Measurements from ENCODE around the gene RANBP3L. TPM values are rescaled to one million over a fixed set of nuclear protein-coding genes. Genes with fewer than 3 reads are reported as not detected.
"Not testable (repeated sequence)": the region's sequence is repeated elsewhere in the genome, so short reads cannot be mapped to it uniquely, and the experiment has no call there.

The RANBP3L gene, protein sequence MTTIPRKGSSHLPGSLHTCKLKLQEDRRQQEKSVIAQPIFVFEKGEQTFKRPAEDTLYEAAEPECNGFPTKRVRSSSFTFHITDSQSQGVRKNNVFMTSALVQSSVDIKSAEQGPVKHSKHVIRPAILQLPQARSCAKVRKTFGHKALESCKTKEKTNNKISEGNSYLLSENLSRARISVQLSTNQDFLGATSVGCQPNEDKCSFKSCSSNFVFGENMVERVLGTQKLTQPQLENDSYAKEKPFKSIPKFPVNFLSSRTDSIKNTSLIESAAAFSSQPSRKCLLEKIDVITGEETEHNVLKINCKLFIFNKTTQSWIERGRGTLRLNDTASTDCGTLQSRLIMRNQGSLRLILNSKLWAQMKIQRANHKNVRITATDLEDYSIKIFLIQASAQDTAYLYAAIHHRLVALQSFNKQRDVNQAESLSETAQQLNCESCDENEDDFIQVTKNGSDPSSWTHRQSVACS
- under 1 TPM in 1 of 3 donors, not detected in 2; 0.11 TPM for total RNA-seq

DNA sequence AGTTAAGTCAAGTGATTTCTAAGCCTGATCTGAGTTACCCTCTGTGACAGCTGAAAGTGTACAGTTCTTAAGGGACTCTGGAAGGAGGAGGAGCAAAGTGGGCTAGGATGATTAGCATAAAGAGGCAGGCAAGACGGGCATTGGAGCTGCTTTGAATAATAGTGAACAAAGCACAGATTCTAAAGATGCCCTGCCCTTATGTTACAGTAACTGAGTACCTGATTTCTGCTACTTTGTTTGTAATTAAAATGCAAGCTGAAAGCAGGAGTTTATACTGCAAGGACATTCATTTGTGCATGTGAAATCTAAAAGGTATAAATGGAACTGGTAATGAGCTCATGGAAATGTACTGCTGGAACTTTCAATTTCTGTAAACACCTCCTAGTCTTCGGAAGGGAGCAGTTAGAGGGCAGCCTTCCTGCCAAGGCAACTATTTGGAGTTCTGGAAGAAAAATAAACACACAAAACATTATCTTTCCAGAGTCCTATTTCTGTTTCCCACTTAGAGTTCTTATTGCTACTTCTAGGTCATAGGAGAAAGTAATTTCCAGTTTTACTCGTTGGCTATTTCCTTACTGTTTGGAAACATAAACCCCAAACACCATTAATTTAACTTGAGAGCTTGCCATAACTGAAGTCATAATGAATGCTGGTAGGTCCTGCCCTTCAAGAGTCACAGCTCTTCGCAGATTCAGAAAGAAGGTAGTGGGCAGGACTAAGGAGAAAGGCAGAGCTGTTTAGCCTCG, at the start of gene RANBP3L:
Gene RANBP3L, minus strand, starts transcription at position 45 of the 746 bp plus-strand sequence. CDS start 486 bp downstream, outside the sequence.
- peak; percentile 32 to 53 for ATAC-seq
- Mint-ChIP-seq H3K36me3 (ENCODE audit: insufficient read depth) (no peaks in the 10 kb centered on the region), H3K4me1 (ENCODE audit: low read depth) (peaks cover 5% of the 10 kb centered on the region), H3K4me3 (no peak within 1 kb of the TSS), H3K9me3 (no peaks in the 10 kb centered on the region), H3K27me3 (ENCODE audit: low read depth) (peaks cover 14% of the 10 kb centered on the region)
- no peak for DNase-seq

DNA sequence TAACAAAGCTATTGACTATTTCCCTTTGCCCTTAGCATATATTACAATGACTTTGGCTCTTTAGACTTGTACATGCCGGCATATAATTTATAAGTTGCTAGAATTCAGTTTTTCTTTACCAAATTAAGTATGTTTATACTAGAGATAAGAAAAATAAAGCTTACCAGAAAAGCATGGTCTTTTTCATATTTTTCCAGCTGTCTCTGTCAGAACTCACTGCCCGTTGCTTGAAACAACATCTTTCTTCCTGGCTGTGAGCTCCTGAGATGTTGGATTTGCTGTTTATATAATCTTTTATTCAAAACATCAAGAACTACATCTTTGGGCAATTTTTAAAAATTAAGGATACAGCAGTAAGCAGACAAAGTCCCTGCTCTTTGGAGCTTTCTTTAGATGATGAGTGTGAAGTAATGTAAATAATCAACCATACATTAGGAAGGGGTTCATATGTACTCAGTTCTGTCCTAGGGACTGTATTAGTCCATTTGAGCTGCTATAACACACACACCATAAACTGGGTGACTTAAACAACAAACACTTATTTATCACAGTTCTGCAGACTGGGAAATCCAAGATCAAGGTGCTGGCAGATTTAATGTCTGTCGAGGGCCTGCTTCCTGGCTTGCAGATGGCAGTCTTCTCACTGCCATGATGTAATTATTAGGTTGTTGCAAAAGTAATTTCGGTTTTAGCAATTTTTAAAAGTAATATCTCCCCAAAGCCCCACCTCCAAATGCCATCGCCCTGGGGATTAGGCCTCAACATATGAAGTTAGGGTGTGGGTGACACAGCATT, 45.4 kb upstream of the RANBP3L start:
- Mint-ChIP-seq H3K4me1 (ENCODE audit: low read depth) (no peaks in the 10 kb centered on the region), H3K4me3 (no peak overlapping the region), H3K27me3 (ENCODE audit: low read depth) (peaks cover 11% of the 10 kb centered on the region), H3K9me3 (no peaks in the 10 kb centered on the region), H3K36me3 (ENCODE audit: insufficient read depth) (no peaks in the 10 kb centered on the region)
- ATAC-seq = no peak
- no peak for DNase-seq

DNA sequence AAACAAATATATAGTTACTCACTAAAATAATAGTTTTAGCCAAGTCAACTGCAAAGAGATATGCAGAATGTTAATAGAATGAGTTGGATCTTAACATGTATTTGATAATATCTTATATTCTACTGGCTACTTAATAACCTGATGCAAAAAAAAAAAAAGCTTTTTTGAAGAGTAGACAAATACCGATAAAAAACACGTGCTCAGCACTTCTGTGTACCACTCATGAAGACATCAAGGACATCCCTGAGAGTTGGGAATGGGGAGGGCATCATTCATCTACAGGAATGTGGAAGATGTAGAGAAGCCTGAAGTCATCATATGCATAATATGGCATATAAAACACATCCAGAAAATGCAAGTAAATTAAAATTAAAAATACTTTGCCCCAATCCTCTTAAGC, 43.2 kb upstream of the RANBP3L start:
- DNase-seq (no peak), ATAC-seq (no peak)
- H3K36me3 Mint-ChIP-seq (ENCODE audit: insufficient read depth) = no peaks in the 10 kb centered on the region
- H3K27me3 Mint-ChIP-seq (ENCODE audit: low read depth) = peaks cover 6% of the 10 kb centered on the region
- no peaks in the 10 kb centered on the region for H3K9me3 Mint-ChIP-seq
- H3K4me1 Mint-ChIP-seq (ENCODE audit: low read depth) = no peaks in the 10 kb centered on the region
- no peak overlapping the region for H3K4me3 Mint-ChIP-seq

DNA sequence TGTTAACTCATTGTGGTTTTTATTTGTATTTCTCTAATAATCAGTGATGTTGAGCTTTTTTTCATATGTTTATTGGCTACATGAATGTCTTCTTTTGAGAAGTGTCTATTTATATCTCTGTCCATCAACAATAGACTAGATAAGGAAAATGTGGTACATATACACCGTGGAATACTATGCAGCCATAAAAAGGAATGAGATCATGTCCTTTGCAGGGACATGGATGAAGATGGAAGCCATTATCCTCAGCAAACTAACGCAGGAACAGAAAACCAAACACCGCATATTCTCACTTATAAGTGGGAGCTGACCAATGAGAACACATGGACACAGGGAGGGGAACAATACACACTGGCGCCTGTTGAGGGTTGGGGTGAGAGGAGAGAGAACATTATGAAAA, 40.0 kb upstream of the RANBP3L start:
- not testable (repeated sequence) for H3K4me3 Mint-ChIP-seq; H3K27me3 Mint-ChIP-seq (ENCODE audit: low read depth); H3K9me3 Mint-ChIP-seq; H3K36me3 Mint-ChIP-seq (ENCODE audit: insufficient read depth); H3K4me1 Mint-ChIP-seq (ENCODE audit: low read depth); DNase-seq; ATAC-seq

DNA sequence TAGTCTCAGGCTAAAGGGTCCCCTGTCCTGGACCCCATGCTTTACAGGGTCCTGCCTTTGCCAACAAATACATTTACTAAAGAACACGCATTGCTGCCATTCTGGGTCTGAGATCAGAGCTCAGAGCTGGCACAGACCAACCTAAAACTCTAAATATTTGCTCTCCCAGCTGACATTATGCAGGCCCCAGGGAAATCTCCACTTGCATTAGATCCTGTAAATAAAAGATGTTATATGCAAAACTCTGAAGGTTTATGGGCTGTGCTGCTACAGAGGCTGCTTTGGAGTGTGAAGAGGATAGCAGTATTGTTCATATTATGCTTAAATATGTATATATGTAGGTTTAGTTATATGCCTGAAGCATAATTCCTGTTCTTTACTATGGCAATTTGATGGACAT, 35.9 kb upstream of the RANBP3L start:
- Mint-ChIP-seq H3K9me3 (no peaks in the 10 kb centered on the region), H3K4me3 (no peak overlapping the region), H3K36me3 (ENCODE audit: insufficient read depth) (no peaks in the 10 kb centered on the region), H3K27me3 (ENCODE audit: low read depth) (peaks cover 8% of the 10 kb centered on the region), H3K4me1 (ENCODE audit: low read depth) (no peaks in the 10 kb centered on the region)
- no peak for ATAC-seq
- no peak for DNase-seq

DNA sequence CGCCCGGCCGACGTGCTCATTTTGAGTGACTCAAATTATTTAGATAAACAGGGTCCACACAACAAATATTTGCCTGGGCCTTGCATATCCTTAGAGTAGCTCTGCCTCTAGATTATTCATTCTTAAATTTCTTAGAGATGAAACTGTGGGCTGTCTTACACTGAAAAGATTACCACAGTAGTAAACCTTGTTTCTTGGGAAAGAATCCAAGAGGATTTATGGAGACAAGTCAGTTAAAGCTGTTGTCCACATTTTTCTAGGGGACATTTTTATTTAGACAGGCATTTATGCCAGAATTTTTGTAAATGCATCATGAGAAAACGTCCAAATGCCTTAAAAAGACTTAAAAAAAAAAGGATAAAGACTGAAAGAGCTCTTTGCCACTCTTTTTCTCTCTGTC, 32.6 kb upstream of the RANBP3L start:
- no peak overlapping the region for H3K4me3 Mint-ChIP-seq
- H3K36me3 Mint-ChIP-seq (ENCODE audit: insufficient read depth) = no peaks in the 10 kb centered on the region
- ATAC-seq (no peak), DNase-seq (no peak)
- peaks cover 2% of the 10 kb centered on the region for H3K27me3 Mint-ChIP-seq (ENCODE audit: low read depth)
- no peaks in the 10 kb centered on the region for H3K4me1 Mint-ChIP-seq (ENCODE audit: low read depth)
- no peaks in the 10 kb centered on the region for H3K9me3 Mint-ChIP-seq

DNA sequence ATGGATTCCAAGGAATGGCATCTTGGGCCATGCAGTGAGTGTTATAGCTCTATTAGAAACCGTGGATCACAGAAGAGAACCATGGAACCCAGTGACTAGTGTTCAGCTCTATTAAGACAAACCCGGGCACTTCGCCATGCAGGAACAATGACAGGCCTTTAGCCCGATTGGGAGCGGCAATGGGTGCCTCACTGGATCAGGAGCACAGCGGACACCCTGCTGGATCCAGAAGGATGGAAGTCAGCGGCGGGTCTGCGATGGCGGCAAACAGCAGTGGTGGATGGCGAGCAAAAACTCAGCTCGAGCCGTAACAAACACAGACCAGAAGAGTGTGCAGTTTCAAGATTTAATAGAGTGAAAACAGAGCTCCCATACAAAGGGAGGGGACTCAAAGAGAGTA, 31.0 kb upstream of the RANBP3L start:
- ATAC-seq; H3K4me3 Mint-ChIP-seq; H3K9me3 Mint-ChIP-seq; H3K36me3 Mint-ChIP-seq (ENCODE audit: insufficient read depth); H3K27me3 Mint-ChIP-seq (ENCODE audit: low read depth); H3K4me1 Mint-ChIP-seq (ENCODE audit: low read depth); DNase-seq: not testable (repeated sequence)

DNA sequence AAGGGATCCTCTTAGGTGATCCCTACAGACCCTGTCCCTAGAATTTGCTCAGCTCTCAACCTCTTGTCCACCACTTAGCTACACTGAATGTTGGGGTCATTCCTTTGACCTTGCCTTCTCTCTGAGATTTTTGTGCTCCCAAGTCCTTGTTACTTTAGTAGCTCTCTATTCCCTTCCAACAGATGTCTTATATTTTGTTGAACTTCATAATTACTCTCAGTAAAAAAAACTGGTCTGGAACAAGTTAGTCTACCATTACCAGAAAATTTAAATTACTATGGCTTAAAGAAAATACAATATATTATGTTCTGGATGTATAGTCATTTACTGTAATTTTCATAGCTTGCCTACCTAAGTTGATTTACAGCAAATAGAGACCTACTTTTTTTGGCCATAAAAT, 23.5 kb upstream of the RANBP3L start:
- Mint-ChIP-seq H3K4me3 (no peak overlapping the region), H3K4me1 (ENCODE audit: low read depth) (no peaks in the 10 kb centered on the region), H3K27me3 (ENCODE audit: low read depth) (peaks cover 8% of the 10 kb centered on the region), H3K36me3 (ENCODE audit: insufficient read depth) (no peaks in the 10 kb centered on the region), H3K9me3 (no peaks in the 10 kb centered on the region)
- DNase-seq (no peak), ATAC-seq (no peak)

DNA sequence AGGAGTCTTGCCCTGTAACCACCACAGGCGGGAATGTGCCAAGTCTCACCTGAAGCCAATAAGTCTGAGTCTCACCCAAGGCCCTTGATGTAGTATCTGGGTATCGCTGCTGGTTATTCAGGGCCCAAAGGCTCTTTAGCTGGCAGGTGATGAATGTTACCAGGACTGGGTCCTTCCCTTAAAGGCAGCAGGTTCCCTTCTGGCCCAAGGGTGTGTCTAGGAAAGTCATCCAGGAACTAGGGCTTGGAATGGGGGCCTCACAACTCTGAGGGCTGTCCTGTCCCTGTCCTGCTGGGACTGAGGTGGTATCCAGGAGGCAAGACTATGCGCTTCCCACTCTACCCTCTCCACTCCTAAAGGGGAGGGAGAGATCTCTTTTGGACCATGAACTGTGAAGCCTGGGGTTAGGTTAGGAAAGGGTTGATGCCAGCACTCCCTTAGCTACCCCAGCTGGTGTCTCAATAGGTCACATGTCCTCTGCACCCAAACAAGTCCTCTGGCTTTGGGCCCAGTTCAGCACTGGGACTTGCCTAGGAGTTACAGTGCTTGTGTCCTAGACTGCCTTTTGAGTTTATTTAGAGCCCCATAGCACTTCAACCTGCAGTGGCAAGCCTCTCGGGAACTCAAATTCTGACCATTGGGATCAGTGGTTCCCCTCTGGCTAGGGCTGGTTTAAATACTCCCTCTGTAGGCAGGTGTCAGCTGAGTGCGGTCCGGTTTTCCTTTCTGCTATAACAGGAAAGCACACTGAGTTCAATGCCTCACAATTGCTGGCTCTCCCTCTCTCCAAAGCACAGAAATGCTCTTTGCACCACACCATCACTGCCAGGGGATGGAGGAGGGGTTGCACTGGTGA, 22.5 kb upstream of the RANBP3L start:
- DNase-seq = no peak
- Mint-ChIP-seq H3K27me3 (ENCODE audit: low read depth) (peaks cover 13% of the 10 kb centered on the region), H3K4me1 (ENCODE audit: low read depth) (no peaks in the 10 kb centered on the region), H3K36me3 (ENCODE audit: insufficient read depth) (no peaks in the 10 kb centered on the region), H3K4me3 (no peak overlapping the region), H3K9me3 (no peaks in the 10 kb centered on the region)
- ATAC-seq = no peak

DNA sequence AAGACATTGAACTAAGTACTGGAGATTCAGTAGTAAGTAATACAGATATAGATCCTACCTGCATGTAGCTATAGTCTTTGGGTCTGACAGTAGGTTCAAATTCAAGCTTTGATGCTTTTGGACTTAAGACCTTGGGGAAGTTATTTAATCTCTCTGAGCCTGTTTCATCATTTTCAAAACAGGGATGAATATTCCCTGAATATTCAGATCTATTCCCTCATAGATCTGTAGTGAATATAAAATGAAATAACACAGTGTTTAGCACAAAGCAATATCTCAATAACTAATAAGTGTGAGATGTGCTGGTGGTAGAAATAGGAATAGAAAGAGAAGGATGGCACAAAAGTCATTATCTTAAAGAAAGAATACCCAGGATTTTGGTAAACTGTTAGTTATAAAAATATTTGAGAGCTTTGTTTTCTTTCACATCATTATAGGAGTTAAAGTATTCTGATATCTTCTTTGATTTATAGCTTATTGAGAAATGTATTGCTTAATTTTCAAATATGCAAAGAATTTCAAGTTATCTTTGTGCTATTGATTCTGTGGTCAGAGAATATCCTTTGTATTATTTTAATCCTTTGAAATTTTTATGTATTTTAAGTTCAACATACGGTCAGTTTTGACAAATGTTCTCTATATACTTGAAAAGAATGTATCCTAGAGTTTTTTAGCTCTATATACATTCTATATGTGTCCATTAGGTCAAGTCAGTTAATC, 11.4 kb upstream of the RANBP3L start:
- Mint-ChIP-seq H3K9me3 (no peaks in the 10 kb centered on the region), H3K36me3 (ENCODE audit: insufficient read depth) (no peaks in the 10 kb centered on the region), H3K4me3 (no peak overlapping the region), H3K4me1 (ENCODE audit: low read depth) (no peaks in the 10 kb centered on the region), H3K27me3 (ENCODE audit: low read depth) (peaks cover 10% of the 10 kb centered on the region)
- ATAC-seq (no peak), DNase-seq (no peak)

DNA sequence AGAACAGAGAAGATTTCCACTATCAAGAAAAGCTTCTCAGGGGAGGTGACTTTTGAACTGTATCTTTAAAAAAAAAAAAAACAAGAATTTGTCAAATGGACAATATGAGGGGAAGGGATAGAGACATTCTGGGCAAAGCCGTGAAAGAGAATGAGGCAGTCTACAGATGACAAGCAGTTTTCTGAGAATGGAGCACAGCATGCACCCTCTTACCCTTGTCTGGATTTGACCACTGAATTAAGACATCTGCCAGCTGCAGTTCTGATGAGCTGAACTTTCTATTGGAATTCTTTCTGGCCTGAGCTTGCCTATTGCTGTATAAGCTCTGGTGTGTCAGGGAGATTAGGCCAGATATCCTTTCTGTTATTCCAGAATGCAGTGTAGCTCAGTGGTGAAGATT, 10.3 kb upstream of the RANBP3L start:
- Mint-ChIP-seq H3K9me3 (no peaks in the 10 kb centered on the region), H3K27me3 (ENCODE audit: low read depth) (peaks cover 5% of the 10 kb centered on the region), H3K36me3 (ENCODE audit: insufficient read depth) (no peaks in the 10 kb centered on the region), H3K4me1 (ENCODE audit: low read depth) (no peaks in the 10 kb centered on the region), H3K4me3 (no peak overlapping the region)
- DNase-seq (no peak), ATAC-seq (no peak)

DNA sequence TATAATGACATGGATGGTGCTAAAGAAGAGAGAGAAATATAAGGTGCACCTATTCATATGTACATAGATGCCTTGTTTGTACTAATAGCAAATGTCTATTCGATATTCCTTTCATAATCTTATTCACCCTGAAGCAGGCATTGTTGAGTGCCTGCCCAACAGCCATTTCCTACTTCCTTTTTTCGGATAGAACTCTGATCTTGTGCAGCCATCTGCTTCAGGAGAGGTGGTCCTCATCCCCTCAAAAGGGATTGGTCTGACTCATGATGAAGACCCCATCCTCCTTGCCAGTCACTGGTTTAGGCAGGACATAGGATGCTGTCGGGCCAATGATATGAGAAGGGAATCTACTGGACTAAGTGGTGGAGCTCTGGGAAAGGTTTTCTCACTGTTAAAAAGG, 8.4 kb upstream of the RANBP3L start:
- ATAC-seq = no peak
- Mint-ChIP-seq H3K27me3 (ENCODE audit: low read depth) (peaks cover 5% of the 10 kb centered on the region), H3K4me3 (no peak overlapping the region), H3K4me1 (ENCODE audit: low read depth) (no peaks in the 10 kb centered on the region), H3K9me3 (no peaks in the 10 kb centered on the region), H3K36me3 (ENCODE audit: insufficient read depth) (no peaks in the 10 kb centered on the region)
- DNase-seq = no peak

DNA sequence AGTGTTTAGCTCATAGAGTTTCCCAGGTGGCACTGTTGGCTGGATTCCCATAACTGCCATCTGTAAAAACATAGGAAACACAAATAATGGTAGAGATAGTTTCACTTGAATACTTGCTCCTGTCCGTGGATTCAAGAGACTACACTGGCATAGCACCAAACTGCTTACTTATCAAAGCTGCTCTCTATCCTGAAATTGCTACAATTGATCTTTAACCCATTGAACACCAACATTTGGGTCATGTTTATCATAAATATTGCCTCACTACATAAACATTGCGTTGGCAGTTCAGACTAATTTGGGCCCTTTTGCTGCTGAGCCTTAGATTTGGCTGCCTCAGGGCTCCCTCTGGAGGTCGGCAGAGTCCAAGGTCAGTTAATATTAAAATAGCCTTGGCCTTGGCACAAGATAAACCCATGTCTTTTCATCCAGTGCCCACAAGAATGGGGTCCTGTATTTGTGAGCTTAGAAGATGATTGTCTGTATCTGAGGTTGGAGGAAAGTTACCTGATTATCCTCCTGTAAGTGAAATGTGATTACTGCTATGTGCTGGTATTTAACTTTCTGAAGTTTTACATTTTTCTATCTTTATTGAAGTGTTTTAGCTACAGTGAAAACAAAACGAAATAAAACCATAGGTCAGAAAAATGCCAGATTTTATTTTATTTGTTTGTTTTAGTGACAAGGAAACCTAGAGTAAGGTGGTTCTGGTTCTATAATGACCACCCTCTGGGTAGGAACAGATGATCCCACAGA, 4.0 kb upstream of the RANBP3L start:
- peaks cover 5% of the 10 kb centered on the region for H3K4me1 Mint-ChIP-seq (ENCODE audit: low read depth)
- H3K27me3 Mint-ChIP-seq (ENCODE audit: low read depth) = peaks cover 5% of the 10 kb centered on the region
- no peak overlapping the region for H3K4me3 Mint-ChIP-seq
- ATAC-seq (no peak), DNase-seq (no peak)
- no peaks in the 10 kb centered on the region for H3K9me3 Mint-ChIP-seq
- H3K36me3 Mint-ChIP-seq (ENCODE audit: insufficient read depth) = no peaks in the 10 kb centered on the region

All from activated T-cell treated with anti-CD3 and anti-CD28 coated beads, Interleukin-2, amount 50 U/mL, for 4 hours (primary cell).